HCT116 (cell line): Measurements from ENCODE around the gene OSGIN1.

Experiments used
- CTCF ChIP-seq, 3 experiments: fragments of 200-600 bp in 1 of 3; sonication (generic) in 1 of 3; IDR thresholded peaks in 2 of 3; conservative IDR thresholded peaks in 1 of 3; 2 replicates each; pipeline ENCODE4 v1.5.1; 2012 to 2017; ENCODE audit warnings: low read depth in 2 of 3, low read length in 2 of 3, antibody characterized with exemption in 1 of 3, borderline replicate concordance in 1 of 3, control low read depth in 1 of 3, mild to moderate bottlenecking in 1 of 3, mixed read lengths in 1 of 3, mixed run types in 1 of 3, moderate library complexity in 1 of 3; ENCODE audit not compliant: insufficient read depth in 1 of 3
- JUND ChIP-seq: IDR thresholded peaks from 2 replicates; pipeline ENCODE4 v1.6.1; 2012
- MAX ChIP-seq: IDR thresholded peaks from 2 replicates; pipeline ENCODE4 v1.6.1; 2012
- POLR2A ChIP-seq: IDR thresholded peaks from 2 replicates; pipeline ENCODE4 v1.7.0; 2011; ENCODE audit warnings: borderline replicate concordance; ENCODE audit not compliant: insufficient read depth, insufficient read length; ENCODE audit errors: extremely low read depth
- SIN3A ChIP-seq: IDR thresholded peaks from 2 replicates; pipeline ENCODE4 v1.6.1; 2012; ENCODE audit warnings: low read depth
- ZNF274 ChIP-seq: fragments of 200-500 bp; sonication (Bioruptor generic); IDR thresholded peaks from 2 replicates; pipeline ENCODE4 v1.6.1; 2014; ENCODE audit warnings: mild to moderate bottlenecking, low read depth, low read length, inconsistent platforms

- no peak for TF ChIP-seq SIN3A
- peak in 2 of 3 experiments; percentile 98 to 99; a peak in 4 of 6 replicates for TF ChIP-seq CTCF (IDR thresholded peaks at IDR 0.05 in 2 of 3, conservative IDR thresholded peaks at IDR 0.05 in 1 of 3; ENCODE audit: borderline replicate concordance in 1 of 3, insufficient read depth in 1 of 3, low read depth in 2 of 3, low read length in 2 of 3)
- no peak for TF ChIP-seq ZNF274
- no peak for TF ChIP-seq POLR2A
- TF ChIP-seq JUND: no peak
- TF ChIP-seq MAX: no peak
These were observed 3.6 kb downstream of the OSGIN1 start for GRCh38 chr16:83956336-83957289.
